ENCODE results near the gene DNAI2.

The DNAI2 gene

GRCh38 chr17:74343526-74344284, 69.7 kb downstream of the DNAI2 start:
- Histone ChIP-seq H3K9ac (ENCODE audit: low read length) (no peak overlapping the region), H3K9me3 (ENCODE audit: low read length) (no peaks in the 10 kb centered on the region), H2AFZ (ENCODE audit: low read length) (no peak overlapping the region), H3K4me1 (ENCODE audit: insufficient read depth, low read length, severe bottlenecking) (no peaks in the 10 kb centered on the region), H3K27ac (ENCODE audit: low read depth, low read length, poor library complexity, severe bottlenecking) (no peak overlapping the region), H3K9me2 (ENCODE audit: low read depth, low read length) (no peaks in the 10 kb centered on the region), H3K79me2 (ENCODE audit: insufficient read depth, low read length) (no peaks in the 10 kb centered on the region), H3K4me2 (ENCODE audit: low read length) (no peak overlapping the region), H4K20me1 (ENCODE audit: insufficient read depth, low read length) (no peaks in the 10 kb centered on the region), H3K27me3 (ENCODE audit: insufficient read depth, low read length) (0 out of 2 replicates have a peak, but pooled peaks cover 2% of the 10 kb centered on the region), H3K4me3 (ENCODE audit: low read depth, low read length, poor library complexity, severe bottlenecking) (no peak overlapping the region), H3K36me3 (ENCODE audit: insufficient read depth, low read length) (no peaks in the 10 kb centered on the region), H3F3A (ENCODE audit: insufficient read depth, low read length) (no peaks in the 10 kb centered on the region)
- no peak for TF ChIP-seq EZH2 (IDR thresholded peaks at IDR 0.05; ENCODE audit: borderline replicate concordance, low read length)
- TF ChIP-seq CTCF (IDR thresholded peaks at IDR 0.05; ENCODE audit: low read length), result no peak

- Histone ChIP-seq H3K4me1 (ENCODE audit: insufficient read depth, low read length, severe bottlenecking) (no peaks in the 10 kb centered on the region), H3K27me3 (ENCODE audit: insufficient read depth, low read length) (0 out of 2 replicates have a peak, but pooled peaks cover 2% of the 10 kb centered on the region), H4K20me1 (ENCODE audit: insufficient read depth, low read length) (no peaks in the 10 kb centered on the region), H3K4me2 (ENCODE audit: low read length) (no peak overlapping the region), H3K27ac (ENCODE audit: low read depth, low read length, poor library complexity, severe bottlenecking) (no peak overlapping the region), H3K9me3 (ENCODE audit: low read length) (no peaks in the 10 kb centered on the region), H3K36me3 (ENCODE audit: insufficient read depth, low read length) (no peaks in the 10 kb centered on the region), H3K9ac (ENCODE audit: low read length) (no peak overlapping the region), H3K79me2 (ENCODE audit: insufficient read depth, low read length) (no peaks in the 10 kb centered on the region), H3K9me2 (ENCODE audit: low read depth, low read length) (no peaks in the 10 kb centered on the region), H3F3A (ENCODE audit: insufficient read depth, low read length) (no peaks in the 10 kb centered on the region), H2AFZ (ENCODE audit: low read length) (no peak overlapping the region), H3K4me3 (ENCODE audit: low read depth, low read length, poor library complexity, severe bottlenecking) (no peak overlapping the region)
- TF ChIP-seq EZH2 (IDR thresholded peaks at IDR 0.05; ENCODE audit: borderline replicate concordance, low read length) (no peak), CTCF (IDR thresholded peaks at IDR 0.05; ENCODE audit: low read length) (no peak)
These were observed 70.6 kb downstream of the DNAI2 start for GRCh38 chr17:74344658-74345057.

- Histone ChIP-seq H3K27ac (ENCODE audit: low read depth, low read length, poor library complexity, severe bottlenecking) (no peak overlapping the region), H3K27me3 (ENCODE audit: insufficient read depth, low read length) (0 out of 2 replicates have a peak, but pooled peaks cover 2% of the 10 kb centered on the region), H3K79me2 (ENCODE audit: insufficient read depth, low read length) (no peaks in the 10 kb centered on the region), H4K20me1 (ENCODE audit: insufficient read depth, low read length) (no peaks in the 10 kb centered on the region), H3K9me3 (ENCODE audit: low read length) (no peaks in the 10 kb centered on the region), H3F3A (ENCODE audit: insufficient read depth, low read length) (no peaks in the 10 kb centered on the region), H3K9ac (ENCODE audit: low read length) (no peak overlapping the region), H3K4me1 (ENCODE audit: insufficient read depth, low read length, severe bottlenecking) (no peaks in the 10 kb centered on the region), H3K4me2 (ENCODE audit: low read length) (no peak overlapping the region), H3K4me3 (ENCODE audit: low read depth, low read length, poor library complexity, severe bottlenecking) (no peak overlapping the region), H3K9me2 (ENCODE audit: low read depth, low read length) (no peaks in the 10 kb centered on the region), H3K36me3 (ENCODE audit: insufficient read depth, low read length) (no peaks in the 10 kb centered on the region), H2AFZ (ENCODE audit: low read length) (no peak overlapping the region)
- TF ChIP-seq EZH2 (IDR thresholded peaks at IDR 0.05; ENCODE audit: borderline replicate concordance, low read length), result no peak
- TF ChIP-seq CTCF (IDR thresholded peaks at IDR 0.05; ENCODE audit: low read length), result no peak
These were observed 71.6 kb downstream of the DNAI2 start for GRCh38 chr17:74345433-74346241.
